Osteoblast (primary cell): ENCODE results near the gene TMEM181. TPM values are rescaled to one million over a fixed set of nuclear protein-coding genes. Genes with fewer than 3 reads are reported as not detected.
A peak's percentile ranks its signal among the peaks of the same experiment; 100 is the strongest.

Source experiments
- DNase-seq: peaks from one replicate; pipeline ENCODE4 v3.0.0; 2011; ENCODE audit warnings: low spot score, mixed read lengths; ENCODE audit not compliant: insufficient read length; ENCODE audit errors: missing footprints
- H2AFZ ChIP-seq: 2 replicates; pipeline ENCODE4 v1.6.0; 2011; ENCODE audit warnings: mild to moderate bottlenecking, low read length
- H3K27ac ChIP-seq: 2 replicates; pipeline ENCODE4 v1.5.1; 2011; ENCODE audit warnings: mild to moderate bottlenecking, low read depth, low read length, moderate library complexity
- H3K27me3 ChIP-seq: 2 replicates; pipeline ENCODE4 v1.6.0; 2012; ENCODE audit warnings: mild to moderate bottlenecking, control low read depth, inconsistent platforms, low read length, moderate library complexity; ENCODE audit not compliant: insufficient read depth
- H3K36me3 ChIP-seq: 2 replicates; pipeline ENCODE4 v1.5.1; 2011; ENCODE audit warnings: mild to moderate bottlenecking, low read length, control low read depth, moderate library complexity; ENCODE audit not compliant: insufficient read depth
- H3K4me1 ChIP-seq: 2 replicates; pipeline ENCODE4 v1.5.1; 2011; ENCODE audit warnings: mild to moderate bottlenecking, low read length, control low read depth, moderate library complexity; ENCODE audit not compliant: insufficient read depth
- H3K4me2 ChIP-seq: 2 replicates; pipeline ENCODE4 v1.6.0; 2011; ENCODE audit warnings: mild to moderate bottlenecking, low read length; ENCODE audit not compliant: insufficient read depth
- H3K4me3 ChIP-seq: fragments of 200-600 bp; sonication (generic); 3 replicates; pipeline ENCODE4 v1.5.1; 2012; ENCODE audit warnings: mild to moderate bottlenecking, low read length, inconsistent platforms; ENCODE audit not compliant: insufficient read depth
- H3K79me2 ChIP-seq: 2 replicates; pipeline ENCODE4 v1.6.0; 2012; ENCODE audit warnings: mild to moderate bottlenecking, low read length, control low read depth, inconsistent platforms; ENCODE audit not compliant: insufficient read depth
- H3K9me3 ChIP-seq: 2 replicates; pipeline ENCODE4 v1.5.1; 2011; ENCODE audit warnings: low read depth, low read length, control low read depth
- H4K20me1 ChIP-seq: 2 replicates; pipeline ENCODE4 v1.6.0; 2012; ENCODE audit warnings: mild to moderate bottlenecking, low read length, control low read depth; ENCODE audit not compliant: insufficient read depth
- CTCF ChIP-seq: IDR thresholded peaks from 2 replicates; pipeline ENCODE4 v1.5.1; 2011; ENCODE audit warnings: mild to moderate bottlenecking, low read depth, low read length, moderate library complexity; ENCODE audit errors: extremely low read depth
- total RNA-seq: library from RNA; depleted of rRNA; stranded (reverse); fragments of >200 nt; gene quantifications from 2 replicates; pipeline ENCODE4 v1.2.3, GENCODE V29; 2012

Gene TMEM181
- total RNA-seq, 1 donor: 43.8 TPM

- H2AFZ ChIP-seq: peak overlapping the region; percentile 87
- no peaks in the 10 kb centered on the region for H4K20me1 ChIP-seq
- peak overlapping the region; percentile 42 for H3K4me2 ChIP-seq
- TF ChIP-seq CTCF: no peak
- DNase-seq: peak; percentile 88
- no peak overlapping the region for H3K27ac ChIP-seq
- H3K4me1 ChIP-seq: peaks cover 8% of the 10 kb centered on the region
- H3K79me2 ChIP-seq: no peaks in the 10 kb centered on the region
- no peaks in the 10 kb centered on the region for H3K9me3 ChIP-seq
- H3K4me3 ChIP-seq: no peak overlapping the region
- H3K36me3 ChIP-seq: no peaks in the 10 kb centered on the region
- H3K27me3 ChIP-seq: no peaks in the 10 kb centered on the region
Measured at GRCh38 chr6:158666628-158667359, 106.9 kb downstream of the TMEM181 start.

DNA sequence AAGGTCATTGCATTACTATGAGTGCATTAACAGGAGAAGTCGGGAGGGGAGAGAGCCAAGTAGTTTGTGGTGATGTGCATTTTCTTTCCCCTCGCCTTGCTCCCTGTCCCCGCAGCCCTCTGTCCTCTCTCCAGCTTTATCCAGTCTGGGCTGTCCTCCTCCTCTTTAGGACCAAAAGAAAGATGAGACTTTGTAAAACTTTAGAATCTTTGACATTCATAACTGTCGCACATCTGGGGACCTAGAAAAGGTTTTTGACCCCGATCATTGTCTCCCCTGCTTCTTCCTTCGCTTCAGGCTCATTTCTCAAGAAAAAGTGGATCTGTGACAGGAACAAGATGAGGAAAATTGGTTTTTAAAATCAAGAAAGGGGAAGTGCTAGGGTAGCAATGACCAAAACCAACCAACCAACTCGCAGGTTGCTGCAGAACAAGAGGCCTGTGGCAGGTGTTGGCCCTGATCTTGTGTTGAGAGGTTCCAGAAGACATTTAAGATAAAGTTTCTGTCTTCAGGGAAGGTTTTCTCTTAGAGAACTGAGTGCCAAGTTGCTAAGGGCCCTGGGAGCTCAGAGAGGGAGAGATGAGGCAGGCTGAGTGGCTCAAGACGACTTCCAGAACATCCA, 107.6 kb downstream of the TMEM181 start:
- H3K36me3 ChIP-seq: no peaks in the 10 kb centered on the region

DNA sequence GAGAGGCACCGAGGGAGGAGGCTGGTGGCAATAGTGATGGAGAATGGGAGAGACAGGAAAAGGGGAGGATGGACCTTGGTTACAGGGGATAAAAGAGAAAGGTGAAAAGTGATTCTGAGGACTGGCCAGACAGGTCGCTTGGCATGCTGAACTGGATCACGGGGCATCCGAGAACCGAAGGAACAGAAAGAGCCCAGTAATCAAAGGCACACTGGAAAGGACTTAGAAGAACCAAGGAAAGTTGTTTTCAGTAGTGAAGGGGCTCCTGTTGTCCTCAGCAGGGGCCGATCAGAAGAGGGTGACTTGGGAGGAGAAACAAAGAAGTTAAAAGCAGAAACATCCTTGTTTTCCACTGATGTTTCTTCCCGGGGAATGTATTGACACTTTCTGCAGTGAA, 108.8 kb downstream of the TMEM181 start:
- Histone ChIP-seq H3K9me3 (no peaks in the 10 kb centered on the region), H4K20me1 (no peaks in the 10 kb centered on the region), H3K27ac (no peak overlapping the region), H2AFZ (no peak overlapping the region), H3K79me2 (no peaks in the 10 kb centered on the region), H3K27me3 (no peaks in the 10 kb centered on the region), H3K4me3 (no peak overlapping the region), H3K4me2 (no peak overlapping the region), H3K36me3 (no peaks in the 10 kb centered on the region), H3K4me1 (peaks cover 8% of the 10 kb centered on the region)
- TF ChIP-seq CTCF: no peak
- no peak for DNase-seq

More for the DNA sequence above, 107.6 kb downstream of the TMEM181 start:
- Histone ChIP-seq H3K27ac (no peak overlapping the region), H3K9me3 (no peaks in the 10 kb centered on the region), H2AFZ (peak overlapping the region; percentile 87), H4K20me1 (no peaks in the 10 kb centered on the region), H3K4me1 (peaks cover 8% of the 10 kb centered on the region), H3K4me2 (peak overlapping the region; percentile 42), H3K4me3 (no peak overlapping the region), H3K27me3 (no peaks in the 10 kb centered on the region), H3K79me2 (no peaks in the 10 kb centered on the region)
- no peak for DNase-seq
- TF ChIP-seq CTCF: no peak
